ENCODE results near the gene PRRT1. TPM values are rescaled to one million over a fixed set of nuclear protein-coding genes. Genes with fewer than 3 reads are reported as not detected.
"Not testable (repeated sequence)": the region's sequence is repeated elsewhere in the genome, so short reads cannot be mapped to it uniquely, and the experiment has no call there.

PRRT1 gene
- total RNA-seq (2014; rRNA removed; shearing (Covaris generic)): 0.20 and 0.37 TPM in 2 replicates
- 0.68 and 0.89 TPM in 2 replicates for polyA plus RNA-seq (2014; cell fraction: nucleus; rRNA removed)

- DNase-seq (ENCODE audit: extremely low read depth, low read depth): no peak
Measured at GRCh38 chr6:32151863-32152768, at the start of gene PRRT1. TSS of gene PRRT1 (minus strand) at chr6:32151939. CDS start at chr6:32151827, 112 bp downstream.

- no peak for DNase-seq (ENCODE audit: extremely low read depth, low read depth)
Measured at GRCh38 chr6:32200711-32201475, 49.2 kb upstream of the PRRT1 start.

- DNase-seq (ENCODE audit: extremely low read depth, low read depth): no peak
Measured at GRCh38 chr6:32198866-32199265, 47.1 kb upstream of the PRRT1 start.

GRCh38 chr6:32198345-32198696, 46.6 kb upstream of the PRRT1 start:
- no peak for DNase-seq (ENCODE audit: extremely low read depth, low read depth)

GRCh38 chr6:32196682-32197616, 45.2 kb upstream of the PRRT1 start:
- DNase-seq (ENCODE audit: extremely low read depth, low read depth): no peak

GRCh38 chr6:32195902-32196681, 44.4 kb upstream of the PRRT1 start:
- DNase-seq (ENCODE audit: extremely low read depth, low read depth): peak; percentile 73

GRCh38 chr6:32195652-32195901, 43.8 kb upstream of the PRRT1 start:
- DNase-seq (ENCODE audit: extremely low read depth, low read depth): peak; percentile 99

GRCh38 chr6:32194825-32195651, 43.3 kb upstream of the PRRT1 start:
- DNase-seq (ENCODE audit: extremely low read depth, low read depth): peak; percentile 27

GRCh38 chr6:32194388-32194787, 42.6 kb upstream of the PRRT1 start:
- DNase-seq (ENCODE audit: extremely low read depth, low read depth): no peak

GRCh38 chr6:32193096-32193495, 41.4 kb upstream of the PRRT1 start:
- not testable (repeated sequence) for DNase-seq (ENCODE audit: extremely low read depth, low read depth)

- DNase-seq (ENCODE audit: extremely low read depth, low read depth): no peak
Measured at GRCh38 chr6:32192608-32193039, 40.9 kb upstream of the PRRT1 start, which contains the start of gene GPSM3. TSS of gene GPSM3 (minus strand) at chr6:32192643. CDS start at chr6:32192513, 130 bp downstream.

GRCh38 chr6:32191696-32192607, 40.2 kb upstream of the PRRT1 start:
- no peak for DNase-seq (ENCODE audit: extremely low read depth, low read depth)

GRCh38 chr6:32190911-32191677, 39.4 kb upstream of the PRRT1 start:
- DNase-seq (ENCODE audit: extremely low read depth, low read depth): no peak

- DNase-seq (ENCODE audit: extremely low read depth, low read depth): peak; percentile 71
Measured at GRCh38 chr6:32190054-32190851, 38.5 kb upstream of the PRRT1 start, which contains the start of gene PBX2. TSS of gene PBX2 (minus strand) at chr6:32190202. CDS start at chr6:32189915, 287 bp downstream.

GRCh38 chr6:32189742-32190053, 38.0 kb upstream of the PRRT1 start:
- DNase-seq (ENCODE audit: extremely low read depth, low read depth): no peak

- DNase-seq (ENCODE audit: extremely low read depth, low read depth): no peak
Measured at GRCh38 chr6:32189069-32189741, 37.5 kb upstream of the PRRT1 start.
